HG03097 (cell line): ENCODE measurements around the gene TNFRSF11A.

Experiments used
- ATAC-seq: cut with Tn5 transposase; IDR thresholded peaks from one replicate; pipeline ENCODE4 v1.9.1; 2021; ENCODE audit not compliant: unreplicated experiment, low FRiP score

TNFRSF11A gene

DNA sequence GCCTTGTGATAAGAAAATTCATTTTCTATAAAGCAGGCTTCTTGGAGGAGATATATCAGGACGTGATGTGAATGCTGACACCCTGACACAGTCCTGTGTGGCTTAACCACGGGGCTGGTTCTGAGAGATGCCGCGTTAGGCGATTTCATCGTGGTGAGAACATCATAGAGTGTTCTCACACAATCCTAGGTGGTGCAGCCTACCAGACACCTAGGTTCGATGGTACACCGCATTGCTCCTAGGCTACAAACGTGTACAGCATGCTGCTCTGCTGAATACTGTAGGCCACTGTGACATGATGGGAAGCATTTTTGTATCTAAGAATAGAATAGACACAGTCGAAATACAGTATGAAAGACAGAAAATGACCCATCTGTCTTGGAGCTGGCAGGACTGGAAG lies 82.5 kb downstream of the TNFRSF11A start:
- no peak for ATAC-seq

- ATAC-seq, result no peak
These were observed 84.7 kb downstream of the TNFRSF11A start for GRCh38 chr18:62409821-62410220.

- no peak for ATAC-seq
These were observed 87.3 kb downstream of the TNFRSF11A start for GRCh38 chr18:62412231-62412979.

DNA sequence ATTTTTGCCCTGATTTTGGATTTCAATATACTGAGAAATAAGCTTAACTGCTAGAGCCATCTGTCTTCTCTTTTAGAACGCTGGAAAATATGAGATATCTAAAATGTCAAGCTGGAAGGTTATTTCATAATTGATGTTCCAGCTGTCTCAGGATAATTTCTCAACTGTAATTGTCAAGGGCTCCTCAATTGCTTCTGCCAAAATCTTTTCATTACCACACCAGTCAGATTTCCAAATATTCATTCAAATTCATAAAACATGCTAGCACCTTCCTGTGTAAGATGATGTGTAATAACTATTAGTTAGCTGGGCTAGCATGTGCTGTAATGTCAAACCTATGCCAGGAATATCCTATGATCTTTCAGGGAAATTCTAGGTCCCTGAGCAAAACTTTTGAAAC lies 88.1 kb downstream of the TNFRSF11A start:
- no peak for ATAC-seq

DNA sequence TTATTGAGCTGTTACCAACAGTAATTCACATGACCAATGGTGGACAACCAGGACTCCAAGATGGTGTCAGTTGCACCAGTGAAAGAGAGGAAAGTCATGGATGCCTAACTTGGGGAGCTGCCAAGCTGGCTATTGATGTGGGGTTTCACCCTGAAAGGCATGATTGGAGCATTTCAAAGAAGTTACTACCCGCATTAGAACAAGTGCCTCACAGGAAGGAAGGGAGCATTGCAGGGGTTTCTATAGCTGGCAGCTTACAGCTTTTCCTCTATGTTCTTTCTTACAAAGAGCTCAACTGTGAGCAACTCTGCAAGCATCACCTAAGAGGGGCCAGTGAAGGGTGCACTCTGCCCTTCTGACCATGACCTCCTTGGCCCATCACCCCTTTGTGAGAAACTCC lies 93.1 kb downstream of the TNFRSF11A start:
- no peak for ATAC-seq

DNA sequence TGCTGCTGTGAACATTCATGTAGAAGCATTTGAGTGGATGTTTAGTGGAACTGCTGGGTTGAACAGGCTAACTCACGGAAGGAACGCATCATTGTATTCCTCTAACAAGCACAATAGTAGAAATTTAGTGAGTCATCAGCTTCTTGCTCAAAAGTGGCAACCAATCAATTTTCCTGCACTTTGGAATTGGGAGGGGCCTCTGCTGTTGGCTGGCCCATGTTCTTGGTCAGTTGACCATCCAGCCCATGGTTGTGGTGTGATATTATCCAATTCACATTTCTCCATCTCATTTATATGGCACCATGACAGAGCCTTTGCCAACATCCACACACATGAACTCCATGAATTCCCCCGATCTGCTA lies 95.0 kb downstream of the TNFRSF11A start:
- ATAC-seq, result no peak

GRCh38 chr18:62420513-62421209 lies 95.6 kb downstream of the TNFRSF11A start:
- peak; percentile 89 for ATAC-seq

- peak; percentile 49 for ATAC-seq
These were observed 100.5 kb downstream of the TNFRSF11A start for GRCh38 chr18:62425465-62426190.

GRCh38 chr18:62426191-62426488 lies 101.0 kb downstream of the TNFRSF11A start:
- no peak for ATAC-seq

DNA sequence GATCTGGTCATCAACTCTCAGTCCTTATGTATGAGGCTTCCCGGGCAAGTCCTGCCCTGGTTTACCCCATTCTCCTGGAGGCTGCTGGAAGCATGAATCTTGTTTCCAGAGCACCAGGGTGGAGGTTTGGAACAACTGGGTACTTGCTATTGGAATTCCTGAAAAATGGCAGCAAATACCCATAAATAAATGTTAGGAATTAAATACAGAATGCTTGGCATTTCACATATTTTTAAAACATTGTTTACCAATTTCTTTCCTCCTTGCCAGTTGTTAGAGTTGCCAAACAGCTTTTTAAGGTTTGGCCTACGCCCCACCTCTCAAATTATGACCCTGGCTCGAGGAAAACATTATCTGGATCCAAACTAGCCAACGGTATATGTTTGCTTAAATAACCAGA lies 107.1 kb downstream of the TNFRSF11A start:
- no peak for ATAC-seq

DNA sequence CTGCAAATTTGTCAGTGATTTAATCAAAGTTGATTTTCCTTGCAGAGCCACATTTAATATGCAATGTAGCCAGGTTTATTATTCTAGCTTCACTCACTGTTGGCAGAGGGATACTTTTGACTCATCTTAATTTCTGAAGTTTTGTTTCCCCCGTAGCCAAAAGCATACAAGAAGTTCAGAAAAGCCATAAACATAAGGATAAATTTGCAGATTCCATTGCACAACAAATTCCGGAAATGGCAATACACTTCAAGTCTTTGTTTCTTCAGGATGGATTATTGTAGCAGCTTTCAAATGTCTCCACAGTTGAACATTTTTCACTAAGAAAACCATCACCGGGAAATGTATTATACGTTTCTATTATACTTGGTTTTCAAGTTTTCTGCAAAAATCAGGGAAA lies 109.7 kb downstream of the TNFRSF11A start:
- no peak for ATAC-seq

- ATAC-seq, result no peak
These were observed 110.4 kb downstream of the TNFRSF11A start for GRCh38 chr18:62435435-62436031.

GRCh38 chr18:62436636-62437234 lies 111.6 kb downstream of the TNFRSF11A start:
- no peak for ATAC-seq

DNA sequence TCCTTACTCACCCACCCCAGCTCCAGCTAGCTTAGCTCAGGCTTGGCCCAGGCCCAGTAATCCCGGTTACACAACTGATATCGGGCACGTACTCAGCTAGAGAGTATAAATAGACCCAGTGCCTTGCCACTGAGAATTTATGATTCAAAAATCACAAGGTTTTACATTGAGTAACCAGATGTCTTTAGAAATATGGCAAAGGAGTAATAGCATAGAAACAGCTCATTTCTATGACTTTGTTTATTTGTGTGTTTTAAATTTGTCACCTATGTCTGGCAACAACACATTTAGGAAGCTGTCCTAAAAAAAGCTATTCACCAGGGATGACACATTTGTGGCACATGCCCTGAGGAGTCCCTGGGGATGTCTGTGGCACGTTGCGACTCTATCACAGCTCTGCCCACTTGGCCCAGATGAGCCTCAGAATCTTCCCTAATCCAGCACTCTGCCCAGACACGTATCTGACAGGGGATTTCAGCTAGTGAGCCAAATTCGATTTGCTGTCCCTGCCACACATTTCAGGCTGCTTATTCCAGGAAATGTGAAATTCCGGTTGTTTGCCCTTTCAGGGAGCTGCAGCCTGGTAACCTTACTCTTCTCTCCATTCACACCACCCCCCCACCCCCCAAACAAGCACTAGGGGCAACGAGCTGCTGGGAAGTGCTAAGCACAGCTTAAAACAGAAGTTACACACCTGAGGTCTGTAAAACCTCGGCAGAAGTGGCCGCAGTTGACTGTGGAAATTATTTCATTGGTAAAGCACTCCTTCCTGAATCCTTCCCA lies 112.3 kb downstream of the TNFRSF11A start:
- ATAC-seq, result no peak

GRCh38 chr18:62438018-62438329 lies 112.9 kb downstream of the TNFRSF11A start:
- no peak for ATAC-seq

GRCh38 chr18:62438402-62438801 lies 113.3 kb downstream of the TNFRSF11A start:
- no peak for ATAC-seq

DNA sequence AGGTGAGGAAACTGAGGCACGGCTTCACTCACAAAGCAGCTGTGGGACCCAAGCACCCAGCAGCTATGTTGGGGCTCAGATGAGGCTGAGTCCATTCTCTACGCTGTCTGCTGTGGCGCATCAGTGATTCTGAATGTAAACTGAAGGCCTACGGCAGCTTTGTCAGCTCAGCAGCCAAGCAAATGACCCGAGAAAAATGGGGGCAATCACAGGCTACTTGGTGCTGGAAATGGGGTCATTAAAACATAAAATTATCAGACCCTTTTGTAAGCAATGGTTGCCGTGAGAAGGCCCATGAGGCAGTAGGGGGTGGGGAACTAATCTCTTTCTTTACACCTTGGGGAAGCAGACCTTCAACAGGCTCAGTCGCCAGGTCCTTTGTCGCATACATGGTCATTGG lies 113.8 kb downstream of the TNFRSF11A start:
- no peak for ATAC-seq
